HCT116 (cell line): Measurements from ENCODE around the gene CTSH. TPM values are rescaled to one million over a fixed set of nuclear protein-coding genes. Genes with fewer than 3 reads are reported as not detected.

Experiments
- ATAC-seq: fragments of 200-7000 bp; cut with Tn5 transposase; 2 replicates; pipeline ENCODE4 v1.9.1; 2020; ENCODE audit warnings: mild to moderate bottlenecking, moderate library complexity
- BruUV-seq: library from RNA; stranded (reverse); fragments of 400-500 nt; replicated peaks from 2 replicates; lab custom pipeline; 2021; lab: Mats Ljungman, UMichigan
- CTCF ChIA-PET: fragments of 300-600 bp; sonication (Branson Sonifier 250); formaldehyde crosslinking; loops from one replicate; lab custom pipeline; 2021; ENCODE audit warnings: antibody characterized with exemption; lab: Charles Lee
- POLR2A ChIA-PET: fragments of 300-600, 350-600 bp; sonication (Branson Sonifier 250); formaldehyde crosslinking; loops from one replicate; lab custom pipeline; 2021; ENCODE audit warnings: antibody characterized with exemption; lab: Charles Lee
- RAD21 ChIA-PET, 2 experiments: fragments of 300-600 bp; sonication (Branson Sonifier 250); formaldehyde crosslinking; loops; one replicate each; lab custom pipeline; 2023; ENCODE audit warnings: low total read pairs in 2 of 2; ENCODE audit not compliant: uncharacterized antibody in 2 of 2, unreplicated experiment in 2 of 2, low non-redundant PET in 1 of 2; lab: Charles Lee
- DNase-seq: peaks from one replicate; pipeline ENCODE4 v3.0.0-alpha.2; 2010; ENCODE audit warnings: low read depth, low spot score
- H2AFZ ChIP-seq: fragments of 200-600 bp; shearing (Covaris generic), sonication (generic); 2 replicates; pipeline ENCODE4 v1.6.1; 2017; ENCODE audit warnings: low read depth, mixed run types, mixed read lengths, antibody characterized with exemption, low read length; ENCODE audit not compliant: poor library complexity, severe bottlenecking
- H3K27ac ChIP-seq: 2 replicates; pipeline ENCODE4 v1.5.1; 2012; ENCODE audit warnings: low read depth, low read length
- H3K27me3 ChIP-seq: fragments of 200-600 bp; sonication (generic); 2 replicates; pipeline ENCODE4 v1.6.1; 2016; ENCODE audit warnings: mixed run types, low read length, mixed read lengths; ENCODE audit not compliant: insufficient read depth
- H3K36me3 ChIP-seq, 2 experiments: fragments of 200-500 bp in 1 of 2; fragments of 200-600 bp in 1 of 2; sonication (Bioruptor generic) in 1 of 2; sonication (generic) in 1 of 2; 2 replicates each; pipeline versions ENCODE4 v1.5.1 to v1.6.1; 2014 to 2016; ENCODE audit warnings: low read length in 2 of 2, inconsistent platforms in 1 of 2, mixed read lengths in 1 of 2, mixed run types in 1 of 2; ENCODE audit not compliant: insufficient read depth in 2 of 2, control insufficient read depth in 1 of 2
- H3K4me1 ChIP-seq, 2 experiments: fragments of 200-600 bp in 1 of 2; sonication (generic) in 1 of 2; 2 replicates each; pipeline versions ENCODE4 v1.5.1 to v1.6.1; 2012 to 2017; ENCODE audit warnings: low read length in 2 of 2, inconsistent platforms in 1 of 2, mild to moderate bottlenecking in 1 of 2, mixed read lengths in 1 of 2, mixed run types in 1 of 2, moderate library complexity in 1 of 2; ENCODE audit not compliant: insufficient read depth in 2 of 2, control insufficient read depth in 1 of 2
- H3K4me2 ChIP-seq: fragments of 200-600 bp; sonication (generic); 2 replicates; pipeline ENCODE4 v1.6.1; 2017; ENCODE audit warnings: mixed run types, low read length, mixed read lengths
- H3K4me3 ChIP-seq, 2 experiments: fragments of 200-600 bp in 1 of 2; sonication (generic) in 1 of 2; replicated peaks in 1 of 2; 2 replicates each; pipeline ENCODE4 v1.5.1; 2011 to 2016; ENCODE audit warnings: low read length in 2 of 2, control low read depth in 1 of 2, low read depth in 1 of 2, mild to moderate bottlenecking in 1 of 2, mixed read lengths in 1 of 2, mixed run types in 1 of 2
- H3K79me2 ChIP-seq: fragments of 200-600 bp; sonication (generic); 2 replicates; pipeline ENCODE4 v1.6.1; 2017; ENCODE audit warnings: mild to moderate bottlenecking, mixed run types, low read length, moderate library complexity, mixed read lengths; ENCODE audit not compliant: insufficient read depth
- H3K9ac ChIP-seq: fragments of 200-600 bp; sonication (generic); 2 replicates; pipeline ENCODE4 v1.6.1; 2016; ENCODE audit warnings: low read length, mixed read lengths
- H3K9me2 ChIP-seq: fragments of 200-600 bp; sonication (generic), shearing (Covaris generic); 2 replicates; pipeline ENCODE4 v1.6.1; 2017; ENCODE audit warnings: mixed run types, mild to moderate bottlenecking, moderate library complexity; ENCODE audit not compliant: insufficient read depth
- H3K9me3 ChIP-seq, 2 experiments: fragments of 200-500 bp in 1 of 2; fragments of 200-600 bp in 1 of 2; sonication (Bioruptor generic) in 1 of 2; sonication (generic) in 1 of 2; 2 replicates each; pipeline ENCODE4 v1.6.1; 2014 to 2017; ENCODE audit warnings: low read length in 2 of 2, mixed read lengths in 2 of 2, inconsistent platforms in 1 of 2, low read depth in 1 of 2, mild to moderate bottlenecking in 1 of 2, mixed run types in 1 of 2, moderate library complexity in 1 of 2; ENCODE audit not compliant: control insufficient read depth in 1 of 2, insufficient read depth in 1 of 2
- H4K20me1 ChIP-seq: fragments of 200-600 bp; sonication (generic), shearing (Covaris generic); 2 replicates; pipeline ENCODE4 v1.6.1; 2017; ENCODE audit warnings: mixed run types, mild to moderate bottlenecking, moderate library complexity; ENCODE audit not compliant: insufficient read depth
- ATF3 ChIP-seq: IDR thresholded peaks from 2 replicates; pipeline ENCODE4 v1.6.1; 2012
- CEBPB ChIP-seq: IDR thresholded peaks from 2 replicates; pipeline ENCODE4 v1.6.1; 2012; ENCODE audit warnings: low read depth
- CTCF ChIP-seq, 3 experiments: fragments of 200-600 bp in 1 of 3; sonication (generic) in 1 of 3; IDR thresholded peaks in 2 of 3; conservative IDR thresholded peaks in 1 of 3; 2 replicates each; pipeline ENCODE4 v1.5.1; 2012 to 2017; ENCODE audit warnings: low read depth in 2 of 3, low read length in 2 of 3, antibody characterized with exemption in 1 of 3, borderline replicate concordance in 1 of 3, control low read depth in 1 of 3, mild to moderate bottlenecking in 1 of 3, mixed read lengths in 1 of 3, mixed run types in 1 of 3, moderate library complexity in 1 of 3; ENCODE audit not compliant: insufficient read depth in 1 of 3
- EGR1 ChIP-seq: IDR thresholded peaks from 2 replicates; pipeline ENCODE4 v1.6.1; 2012; ENCODE audit warnings: low read depth
- ELF1 ChIP-seq: IDR thresholded peaks from 2 replicates; pipeline ENCODE4 v1.6.1; 2012; ENCODE audit warnings: low read depth, borderline replicate concordance
- FOSL1 ChIP-seq: IDR thresholded peaks from 2 replicates; pipeline ENCODE4 v1.6.1; 2012; ENCODE audit warnings: low read depth
- JUND ChIP-seq: IDR thresholded peaks from 2 replicates; pipeline ENCODE4 v1.6.1; 2012
- REST ChIP-seq: IDR thresholded peaks from 2 replicates; pipeline ENCODE4 v1.6.1; 2012; ENCODE audit warnings: low read depth
- SIN3A ChIP-seq: IDR thresholded peaks from 2 replicates; pipeline ENCODE4 v1.6.1; 2012; ENCODE audit warnings: low read depth
- SP1 ChIP-seq: IDR thresholded peaks from 2 replicates; pipeline ENCODE4 v1.6.1; 2012; ENCODE audit warnings: low read depth
- SRF ChIP-seq: IDR thresholded peaks from 2 replicates; pipeline ENCODE4 v1.6.1; 2012; ENCODE audit warnings: low read depth
- TCF7L2 ChIP-seq: IDR thresholded peaks from 2 replicates; pipeline ENCODE4 v1.7.0; 2011; ENCODE audit warnings: borderline replicate concordance, inconsistent platforms; ENCODE audit not compliant: insufficient read depth, insufficient read length; ENCODE audit errors: extremely low read depth
- ZBTB33 ChIP-seq: IDR thresholded peaks from 2 replicates; pipeline ENCODE4 v1.6.1; 2011; ENCODE audit warnings: mild to moderate bottlenecking, low read length, moderate library complexity; ENCODE audit not compliant: insufficient replicate concordance; ENCODE audit errors: extremely low read depth
- intact Hi-C: fragments of 100-400 bp; cut with micrococcal nuclease; formaldehyde crosslinking; loops from 2 replicates; pipeline ENCODE4 v1.10.0; 2022
- total RNA-seq: library from RNA; stranded (reverse); gene quantifications from one replicate; pipeline ENCODE4 v1.2.1, GENCODE V29; 2021; ENCODE audit not compliant: unreplicated experiment

CTSH gene
- total RNA-seq, 1 experiment from 2014 or later: 37.5 TPM

GRCh38 chr15:78922527-78922926 lies 22.3 kb downstream of the CTSH start:
- no peak for ATAC-seq
- DNase-seq: no peak
- Histone ChIP-seq H3K4me1 (no peaks in the 10 kb centered on the region), H3K4me3 (no peak overlapping the region), H3K27ac (no peak overlapping the region), H3K79me2 (no peaks in the 10 kb centered on the region), H3K9me3 (no peaks in the 10 kb centered on the region), H3K27me3 (no peaks in the 10 kb centered on the region), H2AFZ (no peak overlapping the region), H3K9ac (no peak overlapping the region), H4K20me1 (no peaks in the 10 kb centered on the region), H3K4me2 (no peak overlapping the region), H3K9me2 (no peaks in the 10 kb centered on the region), H3K36me3 (peaks cover 5 to 26% of the 10 kb centered on the region in 2 experiments)
- no peak for TF ChIP-seq SP1
- no peak for TF ChIP-seq FOSL1
- TF ChIP-seq TCF7L2: no peak
- RAD21 ChIA-PET: no interaction called here
- no TSS peak for BruUV-seq
- intact Hi-C loops: no loop called here
- CTCF ChIA-PET: no interaction called here
- POLR2A ChIA-PET: no interaction called here

GRCh38 chr15:78921940-78922339 lies 22.9 kb downstream of the CTSH start:
- Histone ChIP-seq H4K20me1 (no peaks in the 10 kb centered on the region), H3K9ac (no peak overlapping the region), H3K4me2 (no peak overlapping the region), H3K27me3 (no peaks in the 10 kb centered on the region), H2AFZ (no peak overlapping the region), H3K4me3 (no peak overlapping the region), H3K79me2 (no peaks in the 10 kb centered on the region), H3K9me2 (no peaks in the 10 kb centered on the region), H3K27ac (no peak overlapping the region), H3K36me3 (peaks cover 5 to 26% of the 10 kb centered on the region in 2 experiments), H3K9me3 (no peaks in the 10 kb centered on the region), H3K4me1 (no peaks in the 10 kb centered on the region)
- BruUV-seq: no TSS peak
- DNase-seq (no peak), ATAC-seq (no peak)
- ChIA-PET CTCF (no interaction called here), RAD21 (no interaction called here), POLR2A (no interaction called here)
- intact Hi-C loops: no loop called here
- TF ChIP-seq SRF (no peak), SP1 (no peak), ELF1 (no peak), ZBTB33 (no peak), CEBPB (no peak), SIN3A (no peak), CTCF (IDR thresholded peaks at IDR 0.05 in 2 of 3, conservative IDR thresholded peaks at IDR 0.05 in 1 of 3; ENCODE audit: borderline replicate concordance in 1 of 3, insufficient read depth in 1 of 3, low read depth in 2 of 3, low read length in 2 of 3) (no peak), FOSL1 (no peak), EGR1 (no peak), JUND (no peak), TCF7L2 (no peak), ATF3 (no peak), REST (no peak)
